Measurements from ENCODE around the gene CUX1.

CUX1 gene

DNA sequence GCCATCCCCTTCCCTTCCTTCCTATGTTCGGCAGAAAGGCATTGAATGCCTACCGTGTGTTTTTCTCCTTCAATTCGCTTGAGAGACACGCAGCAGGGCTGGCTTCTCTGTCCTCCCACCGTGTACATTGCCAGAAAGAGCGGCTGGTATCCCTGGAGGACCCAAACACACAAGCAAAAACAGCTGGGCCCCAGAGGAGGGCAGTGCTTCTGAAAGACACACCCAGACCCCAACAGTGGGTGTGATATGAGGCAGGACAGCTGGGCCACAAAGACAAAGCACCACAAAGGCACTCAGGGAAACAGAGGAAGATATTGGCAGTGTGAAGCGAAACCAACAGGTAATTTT, 336.1 kb downstream of the CUX1 start:
- TF ChIP-seq, protein P1, sequence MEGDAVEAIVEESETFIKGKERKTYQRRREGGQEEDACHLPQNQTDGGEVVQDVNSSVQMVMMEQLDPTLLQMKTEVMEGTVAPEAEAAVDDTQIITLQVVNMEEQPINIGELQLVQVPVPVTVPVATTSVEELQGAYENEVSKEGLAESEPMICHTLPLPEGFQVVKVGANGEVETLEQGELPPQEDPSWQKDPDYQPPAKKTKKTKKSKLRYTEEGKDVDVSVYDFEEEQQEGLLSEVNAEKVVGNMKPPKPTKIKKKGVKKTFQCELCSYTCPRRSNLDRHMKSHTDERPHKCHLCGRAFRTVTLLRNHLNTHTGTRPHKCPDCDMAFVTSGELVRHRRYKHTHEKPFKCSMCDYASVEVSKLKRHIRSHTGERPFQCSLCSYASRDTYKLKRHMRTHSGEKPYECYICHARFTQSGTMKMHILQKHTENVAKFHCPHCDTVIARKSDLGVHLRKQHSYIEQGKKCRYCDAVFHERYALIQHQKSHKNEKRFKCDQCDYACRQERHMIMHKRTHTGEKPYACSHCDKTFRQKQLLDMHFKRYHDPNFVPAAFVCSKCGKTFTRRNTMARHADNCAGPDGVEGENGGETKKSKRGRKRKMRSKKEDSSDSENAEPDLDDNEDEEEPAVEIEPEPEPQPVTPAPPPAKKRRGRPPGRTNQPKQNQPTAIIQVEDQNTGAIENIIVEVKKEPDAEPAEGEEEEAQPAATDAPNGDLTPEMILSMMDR (IDR thresholded peaks at IDR 0.05; ENCODE audit: low read depth, low read length), result no peak
- no peak for DNase-seq (ENCODE audit: low read depth, low spot score)
- no peak overlapping the region for H3K4me3 ChIP-seq (ENCODE audit: low read depth, low read length)
- in situ Hi-C loops (cut with HindIII; ENCODE audit: low sequenced_read_pairs), result no loop called here

DNA sequence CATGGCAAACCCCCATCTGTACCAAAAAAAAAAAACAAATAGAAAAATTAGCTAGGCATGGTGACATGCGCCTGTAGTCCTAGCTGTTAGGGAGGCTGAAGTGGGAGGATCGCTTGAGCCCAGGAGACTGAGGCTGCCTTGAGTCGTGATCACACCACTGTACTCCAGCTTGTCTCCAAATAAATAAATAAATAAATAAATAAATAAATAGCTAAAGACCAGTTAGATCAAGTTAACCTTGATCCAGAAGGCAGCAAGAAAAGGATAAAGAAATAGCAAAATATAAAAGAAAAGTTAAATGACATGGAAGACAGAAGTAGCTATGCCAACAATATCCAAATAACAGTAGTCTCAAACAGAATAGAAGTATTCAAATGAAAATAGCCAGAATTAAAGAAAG, 337.0 kb downstream of the CUX1 start:
- no peak for DNase-seq (ENCODE audit: low read depth, low spot score)
- in situ Hi-C loops (cut with HindIII; ENCODE audit: low sequenced_read_pairs), result no loop called here
- TF ChIP-seq, protein P1 (IDR thresholded peaks at IDR 0.05; ENCODE audit: low read depth, low read length), result no peak
- no peak overlapping the region for H3K4me3 ChIP-seq (ENCODE audit: low read depth, low read length)

DNA sequence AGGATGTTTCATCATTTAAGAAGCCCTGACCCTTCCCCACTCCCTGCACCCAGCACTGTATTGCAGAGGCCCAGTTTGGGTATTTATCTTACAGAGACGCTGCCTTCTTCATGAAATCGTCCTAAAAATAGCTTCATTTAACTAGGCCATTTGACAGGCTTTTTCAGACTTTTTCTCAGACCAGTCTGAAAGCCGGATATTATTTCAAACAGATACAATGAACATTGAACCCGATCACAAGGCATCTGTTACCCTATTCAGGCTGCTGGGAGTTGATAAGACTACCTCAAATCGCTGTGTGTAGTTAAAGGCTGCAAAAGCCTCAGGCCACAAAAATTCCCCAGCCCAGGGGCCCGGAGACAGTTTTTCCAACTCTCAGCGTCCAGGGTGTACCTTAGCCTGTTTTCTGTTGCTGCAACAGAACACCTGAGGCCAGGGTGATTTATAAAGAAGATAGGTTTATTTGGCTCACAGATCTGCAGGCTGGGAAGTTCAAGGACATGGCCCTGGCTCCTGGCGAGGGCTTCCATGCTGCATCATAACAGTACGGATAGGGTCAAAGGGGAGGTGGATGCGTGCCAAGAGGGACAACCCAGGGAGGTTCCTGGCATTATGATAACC, 338.5 kb downstream of the CUX1 start:
- in situ Hi-C loops (cut with HindIII; ENCODE audit: low sequenced_read_pairs), result no loop called here
- no peak overlapping the region for H3K4me3 ChIP-seq (ENCODE audit: low read depth, low read length)
- no peak for DNase-seq (ENCODE audit: low read depth, low spot score)
- TF ChIP-seq, protein P1 (IDR thresholded peaks at IDR 0.05; ENCODE audit: low read depth, low read length), result no peak

GRCh38 chr7:102156867-102157266, 339.4 kb downstream of the CUX1 start:
- TF ChIP-seq, protein P1 (IDR thresholded peaks at IDR 0.05; ENCODE audit: low read depth, low read length), result no peak
- in situ Hi-C loops (cut with HindIII; ENCODE audit: low sequenced_read_pairs), result no loop called here
- DNase-seq (ENCODE audit: low read depth, low spot score), result no peak
- no peak overlapping the region for H3K4me3 ChIP-seq (ENCODE audit: low read depth, low read length)

- in situ Hi-C loops (cut with HindIII; ENCODE audit: low sequenced_read_pairs), result no loop called here
- TF ChIP-seq, protein P1 (IDR thresholded peaks at IDR 0.05; ENCODE audit: low read depth, low read length), result no peak
- DNase-seq (ENCODE audit: low read depth, low spot score), result no peak
- no peak overlapping the region for H3K4me3 ChIP-seq (ENCODE audit: low read depth, low read length)
These were observed 347.7 kb downstream of the CUX1 start for GRCh38 chr7:102165136-102165535.

DNA sequence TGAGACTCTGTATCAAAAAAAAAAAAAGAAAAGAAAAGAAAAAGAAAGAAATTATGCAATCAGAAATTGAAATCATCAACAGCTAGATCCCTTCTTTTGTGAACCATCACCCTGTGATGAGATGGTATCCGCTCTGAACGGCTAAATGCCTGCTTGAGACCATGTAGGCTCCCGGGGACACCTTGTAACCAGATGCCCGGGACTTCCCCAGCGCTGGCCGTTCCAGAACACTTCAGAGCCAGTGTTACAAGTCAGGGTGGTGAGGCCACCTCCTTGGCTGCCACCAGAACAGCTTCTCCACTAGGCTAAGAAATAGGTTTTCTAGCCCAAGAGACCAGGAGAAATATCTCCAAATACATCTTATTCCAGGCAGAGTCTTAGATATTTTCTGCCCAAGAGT, 349.8 kb downstream of the CUX1 start:
- in situ Hi-C loops (cut with HindIII; ENCODE audit: low sequenced_read_pairs), result no loop called here
- no peak for DNase-seq (ENCODE audit: low read depth, low spot score)
- TF ChIP-seq, protein P1 (IDR thresholded peaks at IDR 0.05; ENCODE audit: low read depth, low read length), result no peak
- H3K4me3 ChIP-seq (ENCODE audit: low read depth, low read length), result no peak overlapping the region
